GM21447 (cell line): Measurements from ENCODE around the gene DDX27.

Experiments
- ATAC-seq: cut with Tn5 transposase; IDR thresholded peaks from one replicate; pipeline ENCODE4 v1.9.1; 2021; ENCODE audit not compliant: unreplicated experiment

DDX27 gene

DNA sequence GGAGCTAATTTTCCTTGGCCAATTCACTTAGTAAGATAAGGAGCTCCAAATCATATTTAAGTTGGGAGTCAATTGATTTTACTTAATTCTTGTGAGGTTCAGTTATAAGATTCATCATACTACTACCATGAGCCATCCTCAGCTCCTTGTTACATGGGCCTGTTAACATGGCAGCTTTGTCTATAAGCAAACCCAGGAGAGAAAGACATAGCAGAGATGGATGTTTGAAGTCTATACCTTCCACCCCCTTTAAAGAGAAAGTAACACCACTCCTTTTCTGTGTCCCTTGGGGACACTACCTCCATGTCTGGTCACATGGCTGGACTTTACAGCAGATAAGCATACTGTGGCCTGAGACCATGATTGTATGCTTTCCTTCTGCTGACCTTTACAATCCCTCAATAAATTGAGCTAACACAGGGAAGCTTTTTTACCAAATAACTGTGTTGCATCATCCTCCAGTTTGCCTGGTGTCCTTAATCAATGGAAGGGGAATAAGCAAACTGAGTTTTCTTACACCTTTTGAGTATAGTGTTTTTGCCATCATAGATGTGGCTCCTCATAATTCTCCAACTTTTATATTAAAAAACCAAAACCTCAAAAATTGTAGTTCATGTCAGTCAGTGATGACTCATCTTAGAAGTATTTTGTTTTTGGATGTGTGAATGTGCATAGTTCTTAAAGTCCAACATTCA is 68.5 kb downstream of the DDX27 start:
- ATAC-seq = no peak

DNA sequence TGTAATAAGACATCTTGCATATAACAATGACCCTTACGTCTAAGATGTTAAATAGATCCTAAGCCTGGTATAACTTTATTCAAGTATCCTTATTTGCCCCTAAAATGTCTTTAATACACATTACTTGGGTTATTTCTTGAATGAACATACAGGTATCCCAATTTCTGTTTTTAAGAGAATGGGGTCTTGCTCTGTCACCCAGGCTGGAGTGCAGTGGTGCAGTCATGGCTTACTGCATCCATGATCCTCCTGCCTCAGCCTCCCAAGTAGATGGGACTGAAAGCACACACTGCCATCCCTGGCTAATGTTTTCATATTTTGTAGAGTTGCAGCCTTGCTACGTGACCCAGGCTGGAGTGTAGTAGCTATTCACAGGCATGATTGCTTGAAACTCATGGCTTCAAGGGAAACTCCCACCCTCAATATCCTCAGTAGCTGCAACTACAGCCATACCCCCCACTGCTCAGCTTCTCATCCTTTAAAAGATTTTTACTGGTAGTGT is 69.1 kb downstream of the DDX27 start:
- ATAC-seq = no peak

GRCh38 chr20:49288784-49289696 is 69.8 kb downstream of the DDX27 start:
- ATAC-seq = no peak

GRCh38 chr20:49290608-49291191 is 71.5 kb downstream of the DDX27 start:
- no peak for ATAC-seq

- ATAC-seq = no peak
These were observed 72.0 kb downstream of the DDX27 start for GRCh38 chr20:49291200-49291599.

DNA sequence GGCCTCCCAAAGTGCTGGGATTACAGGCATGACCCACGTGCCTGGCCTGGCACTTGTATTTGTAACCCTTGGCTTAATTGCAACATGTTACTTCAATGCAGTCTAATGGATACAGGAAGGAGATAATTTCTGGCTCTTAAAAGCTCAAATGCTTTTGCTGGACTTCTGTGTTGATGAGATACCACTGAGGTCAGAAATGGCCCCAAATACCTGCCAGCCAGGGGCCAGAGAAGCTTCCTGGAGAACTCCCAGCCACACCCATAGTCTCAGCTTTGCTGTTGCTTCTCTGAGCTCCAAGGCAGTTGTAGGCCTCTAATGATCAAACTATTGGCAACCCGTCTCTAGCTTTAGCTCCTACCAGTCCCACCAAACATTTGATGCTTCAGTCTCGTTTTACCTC is 72.8 kb downstream of the DDX27 start:
- no peak for ATAC-seq

DNA sequence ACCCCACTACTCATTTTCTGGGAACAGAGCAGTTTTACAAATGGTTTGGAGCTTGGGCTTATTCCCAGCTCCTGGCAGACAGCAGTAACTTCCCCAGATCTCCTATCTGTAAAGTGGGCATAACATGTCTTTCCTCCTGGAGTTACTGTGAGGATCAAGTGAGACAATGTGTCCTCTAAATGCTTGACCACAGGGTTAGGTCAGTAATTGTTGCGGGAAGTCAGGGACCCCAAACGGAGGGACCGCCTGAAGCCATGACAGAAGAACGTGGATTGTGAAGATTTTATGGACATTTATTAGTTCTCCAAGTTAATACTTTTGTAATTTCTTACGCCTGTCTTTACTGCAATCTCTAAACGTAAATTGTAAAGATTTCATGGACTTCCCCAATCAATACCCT is 73.9 kb downstream of the DDX27 start:
- ATAC-seq = no peak
